Thyroid gland (tissue), 4 donors: ENCODE measurements around the gene INPP5A.

ENCODE experiments used
- POLR2A ChIP-seq, 2 donors: fragments of 450-650 bp; IDR thresholded peaks; one replicate each; pipeline ENCODE4 v1.6.1; 2017; ENCODE audit warnings: antibody characterized with exemption in 2 of 2, mild to moderate bottlenecking in 2 of 2, moderate library complexity in 1 of 2
- TF ChIP-seq, protein P1 (sequence below), 6 experiments: fragments of 200-600 bp in 3 of 6; fragments of 450-650 bp in 3 of 6; sonication (generic) in 3 of 6; IDR thresholded peaks; one replicate each; pipeline ENCODE4 v1.5.1; 2016 to 2019; ENCODE audit warnings: antibody characterized with exemption in 6 of 6, mild to moderate bottlenecking in 2 of 6, inconsistent platforms in 1 of 6, moderate library complexity in 1 of 6

DNA sequence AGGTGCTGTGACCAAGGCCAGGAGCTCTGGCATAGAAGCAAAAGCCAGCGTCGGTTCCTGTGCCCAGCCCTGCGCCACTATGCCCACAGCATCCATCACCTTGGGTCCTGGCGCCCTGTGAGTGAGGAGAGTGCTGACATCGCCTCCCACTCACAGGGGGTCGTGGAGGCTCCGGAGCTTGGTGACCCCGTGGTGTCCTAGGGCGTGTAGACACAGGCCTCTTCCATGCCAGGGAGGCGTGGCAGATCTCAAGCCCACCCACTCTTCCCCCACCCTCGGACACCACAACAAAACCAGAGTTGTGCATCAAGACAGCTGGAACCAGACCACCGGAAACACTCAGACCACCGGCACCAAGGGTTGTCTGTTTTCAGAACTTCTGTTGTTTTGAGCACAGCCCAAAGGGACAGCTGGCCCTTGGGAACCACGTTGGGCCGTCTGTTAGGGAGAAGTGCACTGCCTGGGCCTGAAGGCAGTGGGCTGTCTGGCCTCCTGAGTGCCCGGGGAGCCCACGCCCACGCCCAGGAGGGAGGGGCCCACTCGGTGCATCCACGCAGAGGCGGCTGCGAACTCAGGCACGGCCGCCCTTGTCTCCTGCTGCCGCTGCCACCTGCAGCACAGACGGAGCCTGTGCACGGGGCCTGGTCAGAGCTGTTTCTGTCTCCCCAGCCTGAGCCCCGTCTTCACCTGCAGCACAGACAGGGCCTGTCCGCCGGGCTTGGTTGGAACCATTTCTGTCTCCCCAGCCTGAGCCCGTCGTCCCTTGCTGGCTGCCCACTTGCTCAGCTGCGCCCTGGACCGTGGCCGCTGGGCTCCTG is 106.3 kb downstream of the INPP5A start:
- no peak for TF ChIP-seq POLR2A (IDR thresholded peaks at IDR 0.05)
- TF ChIP-seq, protein P1, sequence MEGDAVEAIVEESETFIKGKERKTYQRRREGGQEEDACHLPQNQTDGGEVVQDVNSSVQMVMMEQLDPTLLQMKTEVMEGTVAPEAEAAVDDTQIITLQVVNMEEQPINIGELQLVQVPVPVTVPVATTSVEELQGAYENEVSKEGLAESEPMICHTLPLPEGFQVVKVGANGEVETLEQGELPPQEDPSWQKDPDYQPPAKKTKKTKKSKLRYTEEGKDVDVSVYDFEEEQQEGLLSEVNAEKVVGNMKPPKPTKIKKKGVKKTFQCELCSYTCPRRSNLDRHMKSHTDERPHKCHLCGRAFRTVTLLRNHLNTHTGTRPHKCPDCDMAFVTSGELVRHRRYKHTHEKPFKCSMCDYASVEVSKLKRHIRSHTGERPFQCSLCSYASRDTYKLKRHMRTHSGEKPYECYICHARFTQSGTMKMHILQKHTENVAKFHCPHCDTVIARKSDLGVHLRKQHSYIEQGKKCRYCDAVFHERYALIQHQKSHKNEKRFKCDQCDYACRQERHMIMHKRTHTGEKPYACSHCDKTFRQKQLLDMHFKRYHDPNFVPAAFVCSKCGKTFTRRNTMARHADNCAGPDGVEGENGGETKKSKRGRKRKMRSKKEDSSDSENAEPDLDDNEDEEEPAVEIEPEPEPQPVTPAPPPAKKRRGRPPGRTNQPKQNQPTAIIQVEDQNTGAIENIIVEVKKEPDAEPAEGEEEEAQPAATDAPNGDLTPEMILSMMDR (IDR thresholded peaks at IDR 0.05): no peak
